ENCODE measurements around the gene PSMD12. TPM values are rescaled to one million over a fixed set of nuclear protein-coding genes. Genes with fewer than 3 reads are reported as not detected.

PSMD12 gene
- total RNA-seq, 1 experiment from 2014 or later: 90.5 TPM

- H3K36me3 Mint-ChIP-seq (ENCODE audit: insufficient read depth in 1 of 3, low read depth in 3 of 3): peaks cover 6 to 19% (median 16%) of the 10 kb centered on the region in 3 experiments
- Histone ChIP-seq H2BK120ac (ENCODE audit: low read depth, low read length, poor library complexity, severe bottlenecking) (no peak overlapping the region), H4K8ac (replicated peaks; ENCODE audit: insufficient read length, low read depth, low read length) (no peak overlapping the region), H3K27me3 (ENCODE audit: insufficient read depth, low read length) (no peaks in the 10 kb centered on the region), H2BK12ac (ENCODE audit: insufficient read length, low read depth, low read length) (no peak overlapping the region), H3K23ac (ENCODE audit: insufficient read length, low read depth, low read length) (no peak overlapping the region), H3K4me2 (ENCODE audit: insufficient read depth, insufficient read length, low read length) (no peak overlapping the region), H2BK20ac (ENCODE audit: low read depth, low read length, poor library complexity, severe bottlenecking) (no peak overlapping the region), H3T11ph (ENCODE audit: low read length) (no peak overlapping the region), H3K14ac (ENCODE audit: insufficient read depth, low read length) (no peak overlapping the region), H3K9me3 (ENCODE audit: control insufficient read depth, low read depth, low read length) (no peaks in the 10 kb centered on the region), H3K18ac (ENCODE audit: insufficient read length, low read depth, low read length) (no peak overlapping the region), H2AK5ac (ENCODE audit: insufficient read length, low read length) (no peak overlapping the region), H3K79me1 (ENCODE audit: insufficient read depth, low read depth, low read length, poor library complexity, severe bottlenecking) (peaks cover 5% of the 10 kb centered on the region), H3K9ac (ENCODE audit: extremely low read depth, insufficient read length, low read length) (no peak overlapping the region), H3K23me2 (ENCODE audit: insufficient read length, low read depth, low read length, poor library complexity, severe bottlenecking) (no peaks in the 10 kb centered on the region), H3K79me2 (ENCODE audit: insufficient read depth, low read length) (peaks cover 17% of the 10 kb centered on the region; the same call in 1 of the 2 replicates), H4K20me1 (ENCODE audit: control insufficient read depth, insufficient read depth, insufficient read length) (no peaks in the 10 kb centered on the region), H2BK15ac (ENCODE audit: low read depth, low read length) (no peak overlapping the region), H2BK5ac (ENCODE audit: insufficient read length, low read length) (no peak overlapping the region), H3K4ac (ENCODE audit: low read depth, low read length) (no peak overlapping the region), H4K5ac (ENCODE audit: insufficient read length, low read depth, low read length) (no peak overlapping the region), H3K27ac (ENCODE audit: insufficient read length, low read depth, low read length) (no peak overlapping the region), H3K56ac (ENCODE audit: insufficient read length, low read depth, low read length) (no peak overlapping the region), H2AFZ (ENCODE audit: low read length) (no peak overlapping the region), H3K4me1 (ENCODE audit: insufficient read depth, low read length) (peaks cover 5% of the 10 kb centered on the region; the same call in 1 of the 2 replicates), H4K91ac (ENCODE audit: insufficient read length, low read depth, low read length) (no peak overlapping the region)
- peaks cover 21 to 28% of the 10 kb centered on the region in 2 experiments for H3K4me1 Mint-ChIP-seq
- H3K9me3 Mint-ChIP-seq: no peaks in the 10 kb centered on the region
- H3K4me3 Mint-ChIP-seq: no peak overlapping the region
- DNase-seq: no peak
- peak overlapping the region in 2 of 3 experiments; percentile 42 to 49; a peak in 2 of 7 replicates for H3K27ac Mint-ChIP-seq
- WGBS (ENCODE audit: extremely low coverage, insufficient read length, low lambda C conversion rate): no CpG with 5 or more reads among the region's 3 CpGs
- no peaks in the 10 kb centered on the region for H3K27me3 Mint-ChIP-seq (ENCODE audit: low read depth)
- TF ChIP-seq CTCF (conservative IDR thresholded peaks at IDR 0.05): no peak
These were observed 33.3 kb upstream of the PSMD12 start for GRCh38 chr17:67399676-67400075.

Measured in H9 (cell line).